ENCODE measurements around the gene DPYSL4.

DNA sequence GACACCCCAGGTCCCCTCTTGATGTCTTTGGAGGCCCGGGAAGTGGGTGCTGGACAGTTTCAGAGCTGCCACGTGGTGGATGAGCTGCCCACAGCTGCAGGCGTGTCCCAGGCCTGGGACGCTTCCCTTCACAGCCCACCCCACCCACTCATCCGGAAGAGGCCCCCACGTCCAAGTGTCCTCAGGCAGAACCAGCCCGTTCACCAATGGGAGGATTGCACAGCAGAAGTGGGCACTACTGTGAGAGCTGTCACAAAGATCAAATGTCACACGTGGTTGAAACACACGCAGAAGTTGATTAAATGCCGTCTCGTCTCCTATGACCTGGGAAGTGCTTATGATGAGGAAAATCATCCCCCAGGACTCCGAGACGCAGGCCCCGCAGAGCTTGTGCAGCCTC, 68.1 kb downstream of the DPYSL4 start:
- TF ChIP-seq YY1 (IDR thresholded peaks at IDR 0.05; ENCODE audit: insufficient read depth, insufficient read length): no peak
- no peak for TF ChIP-seq ZNF274 (IDR thresholded peaks at IDR 0.05; ENCODE audit: low read depth, low read length)
